B cell (primary cell): ENCODE measurements around the gene NAA40. TPM values are rescaled to one million over a fixed set of nuclear protein-coding genes. Genes with fewer than 3 reads are reported as not detected.

Experiments used
- ATAC-seq: fragments of 200-7000 bp; cut with Tn5 transposase; one replicate; pipeline ENCODE4 v1.10.0; 2021; ENCODE audit warnings: low read depth, mild to moderate bottlenecking, moderate number of reproducible peaks, moderate library complexity
- CTCF ChIA-PET: fragments of 350-600 bp; sonication (Branson Sonifier 250); formaldehyde crosslinking; loops from one replicate; lab custom pipeline; 2021; ENCODE audit warnings: antibody characterized with exemption, inconsistent platforms; lab: Charles Lee
- POLR2A ChIA-PET: fragments of 350-600 bp; sonication (Branson Sonifier 250); formaldehyde crosslinking; loops from one replicate; lab custom pipeline; 2021; ENCODE audit warnings: antibody characterized with exemption; lab: Charles Lee
- DNase-seq: peaks from one replicate; pipeline ENCODE4 v3.0.0; 2013
- H2AFZ ChIP-seq: 2 replicates; pipeline ENCODE4 v1.6.1; 2012; ENCODE audit warnings: mild to moderate bottlenecking, low read depth, low read length; ENCODE audit not compliant: insufficient read depth, poor library complexity, severe bottlenecking
- H3K27ac ChIP-seq, 2 donors: 1 replicate in 1 of 2; 2 replicates in 1 of 2; pipeline ENCODE4 v1.5.1; 2012 to 2013; ENCODE audit warnings: low read length in 2 of 2, mild to moderate bottlenecking in 2 of 2, moderate library complexity in 1 of 2
- H3K27me3 ChIP-seq, 4 experiments: fragments of 200-600 bp in 1 of 4; sonication (generic) in 1 of 4; replicated peaks in 1 of 4; 1 replicate in 2 of 4; 2 replicates in 2 of 4; pipeline versions ENCODE4 v1.6.1 to v1.7.0; 2013 to 2016; ENCODE audit warnings: low read length in 3 of 4, mild to moderate bottlenecking in 2 of 4, mixed read lengths in 1 of 4, moderate library complexity in 1 of 4; ENCODE audit not compliant: insufficient read depth in 4 of 4, control insufficient read depth in 3 of 4; ENCODE audit errors: control extremely low read depth in 1 of 4
- H3K36me3 ChIP-seq, 2 experiments: replicated peaks in 1 of 2; 1 replicate in 1 of 2; 2 replicates in 1 of 2; pipeline versions ENCODE4 v1.6.1 to v1.7.1; 2013; ENCODE audit warnings: low read length in 1 of 2; ENCODE audit not compliant: insufficient read depth in 2 of 2, control insufficient read depth in 1 of 2; ENCODE audit errors: control extremely low read depth in 1 of 2, extremely low read depth in 1 of 2
- H3K4me1 ChIP-seq, 2 donors: fragments of 200-600 bp in 1 of 2; sonication (generic) in 1 of 2; 1 replicate in 1 of 2; 2 replicates in 1 of 2; pipeline versions ENCODE4 v1.5.1 to v1.6.1; 2013 to 2017; ENCODE audit warnings: low read length in 2 of 2; ENCODE audit not compliant: control insufficient read depth in 2 of 2, insufficient read depth in 2 of 2
- H3K4me2 ChIP-seq: replicated peaks from 2 replicates; pipeline ENCODE3; 2012; ENCODE audit warnings: mild to moderate bottlenecking, low read depth, low read length; ENCODE audit not compliant: poor library complexity, severe bottlenecking
- H3K4me3 ChIP-seq, 5 experiments: fragments of 200-600 bp in 1 of 5; sonication (generic) in 1 of 5; 1 replicate in 3 of 5; 2 replicates in 2 of 5; pipeline versions ENCODE4 v1.5.1 to v1.7.0; 2011 to 2016; ENCODE audit warnings: low read length in 4 of 5, mild to moderate bottlenecking in 4 of 5, low read depth in 2 of 5, control low read depth in 1 of 5, moderate library complexity in 1 of 5; ENCODE audit not compliant: insufficient read depth in 1 of 5; ENCODE audit errors: control extremely low read depth in 1 of 5, extremely low read depth in 1 of 5
- H3K79me2 ChIP-seq: fragments of 200-600 bp; sonication (generic); one replicate; pipeline ENCODE4 v1.6.0; 2016; ENCODE audit warnings: low read length; ENCODE audit not compliant: control insufficient read depth, insufficient read depth
- H3K9ac ChIP-seq: fragments of 200-600 bp; sonication (generic); 2 replicates; pipeline ENCODE4 v1.6.1; 2017; ENCODE audit warnings: mild to moderate bottlenecking, low read length, moderate library complexity
- H3K9me3 ChIP-seq, 3 donors: one replicate each; pipeline versions ENCODE4 v1.6.1 to v1.7.1; 2013; ENCODE audit warnings: low read length in 2 of 3; ENCODE audit not compliant: control insufficient read depth in 2 of 3, insufficient read depth in 1 of 3; ENCODE audit errors: control extremely low read depth in 1 of 3
- H4K20me1 ChIP-seq: 2 replicates; pipeline ENCODE4 v1.6.0; 2012; ENCODE audit warnings: mild to moderate bottlenecking, low read length; ENCODE audit not compliant: insufficient read depth, control insufficient read depth, poor library complexity, severe bottlenecking
- H3K27ac Mint-ChIP-seq: one replicate; pipeline ENCODE4 v1.8.0; 2021; ENCODE audit warnings: mixed read lengths
- H3K27me3 Mint-ChIP-seq: one replicate; pipeline ENCODE4 v1.8.0; 2021; ENCODE audit warnings: mixed read lengths
- H3K4me1 Mint-ChIP-seq: one replicate; pipeline ENCODE4 v1.8.0; 2021; ENCODE audit warnings: mixed read lengths
- H3K4me3 Mint-ChIP-seq: one replicate; pipeline ENCODE4 v1.8.0; 2021; ENCODE audit warnings: mixed read lengths
- H3K9me3 Mint-ChIP-seq: one replicate; pipeline ENCODE4 v1.8.0; 2022; ENCODE audit warnings: mixed read lengths; ENCODE audit not compliant: insufficient read depth
- CTCF ChIP-seq: fragments of 200-600 bp; IDR thresholded peaks from one replicate; pipeline ENCODE4 v1.8.0; 2022; ENCODE audit warnings: antibody characterized with exemption, mild to moderate bottlenecking
- EZH2 ChIP-seq: IDR thresholded peaks from 2 replicates; pipeline ENCODE4 v1.6.1; 2012; ENCODE audit warnings: borderline replicate concordance, low read depth, mild to moderate bottlenecking, moderate library complexity, low read length; ENCODE audit not compliant: insufficient read depth, poor library complexity, severe bottlenecking
- whole genome bisulfite sequencing: methylation state at CpG from one replicate; pipeline ENCODE4 v1.1.5; 2013; ENCODE audit warnings: missing lambda C conversion rate; ENCODE audit not compliant: insufficient coverage; 5-methylcytosine and 5-hydroxymethylcytosine counted together
- intact Hi-C: fragments of 100-400 bp; cut with micrococcal nuclease; formaldehyde crosslinking; loops from one replicate; pipeline ENCODE4 v1.10.0; 2022
- polyA plus RNA-seq: library from polyadenylated mRNA; depleted of rRNA; stranded (reverse); fragments of >200 nt; gene quantifications from 2 replicates; pipeline ENCODE4 v1.2.3, GENCODE V29; 2012
- total RNA-seq, 2 donors: library from RNA; stranded (reverse); fragments of 120-200 nt in 1 of 2; gene quantifications; 1 replicate in 1 of 2; 2 replicates in 1 of 2; pipeline versions ENCODE4 v1.2.3 to v1.2.4, GENCODE V29; 2013 to 2022

The NAA40 gene
- total and polyA plus RNA-seq, 2 donors (not counting 1 experiment from before 2014, with no cell fraction given) = 41.3 to 47.7 TPM

- Histone ChIP-seq H3K27me3 (no peaks in the 10 kb centered on the region), H3K4me2 (no peak overlapping the region), H4K20me1 (no peaks in the 10 kb centered on the region), H3K9me3 (no peaks in the 10 kb centered on the region), H3K9ac (no peak overlapping the region), H3K4me1 (peaks cover 15 to 41% of the 10 kb centered on the region in 2 donors), H3K36me3 (peaks cover 0 to 6% of the 10 kb centered on the region in 2 experiments), H3K79me2 (peaks cover 33% of the 10 kb centered on the region), H2AFZ (no peak overlapping the region), H3K27ac (no peak overlapping the region), H3K4me3 (no peak overlapping the region)
- Mint-ChIP-seq H3K4me1 (peaks cover 42% of the 10 kb centered on the region), H3K27me3 (no peaks in the 10 kb centered on the region), H3K4me3 (no peak overlapping the region), H3K9me3 (no peaks in the 10 kb centered on the region), H3K27ac (no peak overlapping the region)
- no peak for DNase-seq
- ChIA-PET CTCF (interaction anchor here (0.5 kb wide), 1 partner anchor 197 kb away, joined by 3 read pairs; no protein-coding TSS in a partner anchor), POLR2A (interaction anchor here (0.7 kb wide), 1 partner anchor 17 kb away, joined by 5 read pairs; no protein-coding TSS in a partner anchor)
- 92% methylated on average over 5 of the region's 10 CpGs for WGBS
- no peak for ATAC-seq
- TF ChIP-seq EZH2 (no peak), CTCF (no peak)
- intact Hi-C loops = loop anchor here (10.0 kb wide), 1 partner anchor 94 kb away; no protein-coding TSS in a partner anchor
These were observed 39.9 kb downstream of the NAA40 start for GRCh38 chr11:63978551-63979239.

GRCh38 chr11:63979426-63979825 is 40.6 kb downstream of the NAA40 start:
- Histone ChIP-seq H3K4me3 (no peak overlapping the region), H4K20me1 (no peaks in the 10 kb centered on the region), H3K4me2 (no peak overlapping the region), H3K27ac (no peak overlapping the region), H3K4me1 (peaks cover 15 to 36% of the 10 kb centered on the region in 2 donors), H3K79me2 (peaks cover 29% of the 10 kb centered on the region), H3K9me3 (no peaks in the 10 kb centered on the region), H3K9ac (no peak overlapping the region), H3K27me3 (no peaks in the 10 kb centered on the region), H3K36me3 (peaks cover 0 to 6% of the 10 kb centered on the region in 2 experiments), H2AFZ (no peak overlapping the region)
- 91% methylated on average over 4 of the region's 5 CpGs for WGBS
- ATAC-seq (no peak), DNase-seq (no peak)
- no peak for TF ChIP-seq EZH2
- TF ChIP-seq CTCF = no peak
- intact Hi-C loops = loop anchor here (10.0 kb wide), 1 partner anchor 95 kb away; no protein-coding TSS in a partner anchor
- CTCF ChIA-PET = no interaction called here
- Mint-ChIP-seq H3K27ac (no peak overlapping the region), H3K4me3 (no peak overlapping the region), H3K27me3 (no peaks in the 10 kb centered on the region), H3K4me1 (peaks cover 36% of the 10 kb centered on the region), H3K9me3 (no peaks in the 10 kb centered on the region)
- POLR2A ChIA-PET = no interaction called here
